GM06990 (cell line): ENCODE results near the gene TCP10L.
"Not testable (repeated sequence)": the region's sequence is repeated elsewhere in the genome, so short reads cannot be mapped to it uniquely, and the experiment has no call there.

ENCODE experiments used
- DNase-seq: peaks from one replicate; pipeline ENCODE4 v3.0.0-alpha.2; 2011; ENCODE audit not compliant: insufficient read length; ENCODE audit errors: extremely low read depth
- H3K27me3 ChIP-seq: replicated peaks from 2 replicates; pipeline ENCODE4 v1.6.0; 2011; ENCODE audit warnings: low read length; ENCODE audit not compliant: control insufficient read depth, insufficient read depth
- H3K36me3 ChIP-seq: 2 replicates; pipeline ENCODE4 v1.5.1; 2011; ENCODE audit warnings: low read length; ENCODE audit not compliant: control insufficient read depth, insufficient read depth
- H3K4me3 ChIP-seq: replicated peaks from 2 replicates; pipeline ENCODE4 v1.5.1; 2011; ENCODE audit warnings: low read depth, mild to moderate bottlenecking, control low read depth, low read length
- CTCF ChIP-seq: IDR thresholded peaks from 2 replicates; pipeline ENCODE4 v1.5.1; 2011; ENCODE audit warnings: low read length, control low read depth, mild to moderate bottlenecking, inconsistent platforms; ENCODE audit not compliant: insufficient read depth, poor library complexity, severe bottlenecking

Gene TCP10L

GRCh38 chr21:32548978-32549377, 36.3 kb downstream of the TCP10L start:
- no peak for DNase-seq
- Histone ChIP-seq H3K36me3 (no peaks in the 10 kb centered on the region), H3K4me3 (no peak overlapping the region), H3K27me3 (no peaks in the 10 kb centered on the region; the same call in 1 of the 2 replicates)
- TF ChIP-seq CTCF: no peak

GRCh38 chr21:32547018-32547417, 38.3 kb downstream of the TCP10L start:
- no peak for TF ChIP-seq CTCF
- H3K4me3 ChIP-seq: no peak overlapping the region
- DNase-seq: no peak
- H3K27me3 ChIP-seq: no peaks in the 10 kb centered on the region
- no peaks in the 10 kb centered on the region for H3K36me3 ChIP-seq

DNA sequence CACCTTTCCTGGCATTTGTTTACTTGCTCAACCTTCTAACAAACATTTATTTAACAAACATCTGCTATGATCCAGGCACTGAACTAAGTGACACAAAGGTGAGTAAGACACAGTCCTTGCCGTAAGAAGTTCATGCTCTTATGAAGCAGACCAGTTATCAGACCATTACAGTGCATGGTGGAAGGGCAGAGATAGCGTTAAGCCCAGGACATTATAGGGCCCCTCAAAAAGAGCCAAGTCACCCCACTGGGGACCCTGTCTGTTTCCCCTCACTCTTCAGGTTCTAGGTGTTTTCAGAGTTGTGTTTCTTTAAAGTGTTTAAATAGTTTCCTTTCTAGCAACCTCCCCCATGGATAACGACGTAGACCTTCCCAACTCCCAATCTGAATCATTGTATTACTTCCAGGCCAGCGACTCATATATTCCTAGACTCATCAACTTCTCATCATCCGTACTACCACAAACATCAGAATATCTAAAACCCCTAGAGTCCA, 39.3 kb downstream of the TCP10L start:
- no peak overlapping the region for H3K4me3 ChIP-seq
- DNase-seq: no peak
- no peaks in the 10 kb centered on the region for H3K27me3 ChIP-seq
- TF ChIP-seq CTCF: no peak
- H3K36me3 ChIP-seq: no peaks in the 10 kb centered on the region

GRCh38 chr21:32544697-32545096, 40.6 kb downstream of the TCP10L start:
- Histone ChIP-seq H3K4me3 (no peak overlapping the region), H3K27me3 (no peaks in the 10 kb centered on the region), H3K36me3 (no peaks in the 10 kb centered on the region)
- no peak for TF ChIP-seq CTCF
- DNase-seq: no peak

GRCh38 chr21:32543975-32544374, 41.3 kb downstream of the TCP10L start:
- Histone ChIP-seq H3K4me3 (no peak overlapping the region), H3K27me3 (no peaks in the 10 kb centered on the region; the same call in 1 of the 2 replicates), H3K36me3 (no peaks in the 10 kb centered on the region)
- no peak for DNase-seq
- no peak for TF ChIP-seq CTCF

DNA sequence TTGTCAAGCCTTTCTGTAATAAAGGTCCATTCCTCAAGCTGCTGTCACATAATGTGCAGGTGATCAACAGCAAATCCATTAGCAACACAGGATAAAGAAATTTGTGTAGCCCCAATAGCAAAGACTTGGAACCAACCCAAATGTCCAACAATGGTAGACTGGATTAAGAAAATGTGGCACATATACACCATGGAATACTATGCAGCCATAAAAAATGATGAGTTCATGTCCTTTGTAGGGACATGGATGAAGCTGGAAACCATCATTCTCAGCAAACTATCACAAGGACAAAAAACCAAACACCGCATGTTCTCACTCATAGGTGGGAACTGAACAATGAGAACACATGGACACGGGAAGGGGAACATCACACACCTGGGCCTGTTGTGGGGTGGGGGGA, 42.3 kb downstream of the TCP10L start:
- H3K36me3 ChIP-seq, H3K27me3 ChIP-seq, DNase-seq: not testable (repeated sequence)

More for the DNA sequence above, 42.3 kb downstream of the TCP10L start:
- not testable (repeated sequence) for H3K4me3 ChIP-seq
